Neural progenitor cell (in vitro differentiated cells): ENCODE results near the gene CD80. TPM values are rescaled to one million over a fixed set of nuclear protein-coding genes. Genes with fewer than 3 reads are reported as not detected.
A peak's percentile ranks its signal among the peaks of the same experiment; 100 is the strongest.

Source experiments
- DNase-seq: peaks from one replicate; pipeline ENCODE4 v3.0.0-alpha.2; 2016; ENCODE audit warnings: low spot score
- H2AFZ ChIP-seq: fragments of 200-600 bp; sonication (generic); replicated peaks from 2 replicates; pipeline ENCODE4 v1.6.1; 2016; ENCODE audit warnings: antibody characterized with exemption
- H3F3A ChIP-seq: fragments of 200-600 bp; sonication (generic); 2 replicates; pipeline ENCODE4 v1.6.1; 2016; ENCODE audit warnings: antibody characterized with exemption, low read depth
- H3K27ac ChIP-seq: fragments of 200-600 bp; sonication (generic); 2 replicates; pipeline ENCODE4 v1.5.1; 2016; ENCODE audit warnings: mild to moderate bottlenecking
- H3K27me3 ChIP-seq: fragments of 200-600 bp; sonication (generic); 2 replicates; pipeline ENCODE4 v1.6.1; 2016; ENCODE audit warnings: mild to moderate bottlenecking, moderate library complexity
- H3K36me3 ChIP-seq: fragments of 200-600 bp; sonication (generic); 2 replicates; pipeline ENCODE4 v1.5.1; 2016
- H3K4me1 ChIP-seq: fragments of 200-600 bp; sonication (generic); 2 replicates; pipeline ENCODE4 v1.6.1; 2016; ENCODE audit warnings: mixed run types
- H3K4me2 ChIP-seq: fragments of 200-600 bp; sonication (generic); 2 replicates; pipeline ENCODE4 v1.6.1; 2016
- H3K4me3 ChIP-seq: fragments of 200-600 bp; sonication (generic); 2 replicates; pipeline ENCODE4 v1.5.1; 2016
- H3K79me2 ChIP-seq: fragments of 200-600 bp; sonication (generic); 2 replicates; pipeline ENCODE4 v1.6.1; 2016; ENCODE audit warnings: low read depth
- H3K9ac ChIP-seq: fragments of 200-600 bp; sonication (generic); 2 replicates; pipeline ENCODE4 v1.6.1; 2016
- H3K9me3 ChIP-seq: fragments of 200-600 bp; sonication (generic); 2 replicates; pipeline ENCODE4 v1.5.1; 2016; ENCODE audit warnings: low read depth
- H4K20me1 ChIP-seq: fragments of 200-600 bp; sonication (generic); 2 replicates; pipeline ENCODE4 v1.6.1; 2016; ENCODE audit warnings: low read depth
- H3K27ac Mint-ChIP-seq: 3 replicates; pipeline ENCODE4 v1.8.0; 2021; ENCODE audit warnings: mixed read lengths
- H3K27me3 Mint-ChIP-seq: 2 replicates; pipeline ENCODE4 v1.8.0; 2022; ENCODE audit warnings: low read depth, mild to moderate bottlenecking, inconsistent platforms, moderate library complexity, mixed read lengths; ENCODE audit not compliant: insufficient read depth
- H3K36me3 Mint-ChIP-seq: 3 replicates; pipeline ENCODE4 v1.8.0; 2021; ENCODE audit warnings: mixed read lengths
- H3K4me1 Mint-ChIP-seq: 3 replicates; pipeline ENCODE4 v1.8.0; 2021; ENCODE audit warnings: mixed read lengths
- H3K4me3 Mint-ChIP-seq: 3 replicates; pipeline ENCODE4 v1.8.0; 2021; ENCODE audit warnings: mild to moderate bottlenecking, moderate library complexity, mixed read lengths
- H3K9me3 Mint-ChIP-seq: 3 replicates; pipeline ENCODE4 v1.8.0; 2020; ENCODE audit warnings: mixed read lengths
- EZH2 ChIP-seq: fragments of 200-600 bp; sonication (generic); IDR thresholded peaks from 2 replicates; pipeline ENCODE4 v1.6.1; 2017; ENCODE audit warnings: antibody characterized with exemption, mild to moderate bottlenecking, moderate library complexity
- EZH2phosphoT487 ChIP-seq: fragments of 200-600 bp; sonication (generic); IDR thresholded peaks from 2 replicates; pipeline ENCODE4 v1.6.1; 2017; ENCODE audit warnings: antibody characterized with exemption
- total RNA-seq: library from RNA; depleted of rRNA; stranded (reverse); fragments of >200 nt; gene quantifications from 2 replicates; pipeline ENCODE4 v1.2.3, GENCODE V29; 2015; ENCODE audit warnings: low replicate concordance
- TF ChIP-seq, protein P1 (sequence below): fragments of 200-600 bp; sonication (generic); IDR thresholded peaks from 2 replicates; pipeline ENCODE4 v1.5.1; 2017; ENCODE audit warnings: antibody characterized with exemption, mild to moderate bottlenecking

The CD80 gene
- total RNA-seq, 1 donor from 2014 or later, result 0.30 TPM

DNA sequence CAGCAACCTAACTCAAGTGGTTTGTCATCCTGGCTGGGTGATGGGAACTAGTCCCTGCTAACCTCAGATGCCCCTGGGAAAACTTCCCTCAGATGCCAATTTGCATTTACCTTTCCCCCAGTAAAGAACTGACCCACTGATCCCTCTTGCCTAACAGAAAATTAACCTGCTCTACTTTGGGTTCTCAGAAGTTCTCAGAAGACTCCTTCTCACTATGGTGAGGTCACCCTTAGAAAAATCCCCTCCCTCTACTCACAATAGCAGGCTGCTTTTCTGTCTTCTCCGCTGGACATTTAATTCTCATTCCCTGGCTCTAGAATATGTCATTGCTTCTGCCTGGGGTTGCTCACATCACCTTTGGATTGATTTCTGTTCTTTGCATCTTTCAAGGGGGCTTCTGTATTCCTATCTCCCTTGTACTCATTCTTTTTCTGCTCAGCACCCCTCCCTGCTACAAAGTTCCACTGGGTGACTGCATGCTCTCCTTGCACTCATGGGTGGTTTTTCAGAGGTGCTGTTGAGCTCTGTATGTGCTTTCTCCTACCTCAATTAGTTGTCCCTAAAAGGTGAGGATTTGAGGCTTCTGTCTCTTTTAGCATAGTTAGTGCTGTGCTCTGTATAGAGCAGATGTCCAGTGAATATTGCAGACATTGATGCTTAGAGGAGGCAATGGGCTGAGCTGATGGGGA is 39.1 kb upstream of the CD80 start:
- Histone ChIP-seq H3K9ac (no peak overlapping the region), H3K27me3 (no peaks in the 10 kb centered on the region), H2AFZ (no peak overlapping the region), H3F3A (no peaks in the 10 kb centered on the region), H3K4me2 (no peak overlapping the region), H3K9me3 (no peaks in the 10 kb centered on the region), H3K4me3 (no peak overlapping the region), H4K20me1 (no peaks in the 10 kb centered on the region), H3K4me1 (peaks cover 4% of the 10 kb centered on the region), H3K27ac (no peak overlapping the region), H3K79me2 (no peaks in the 10 kb centered on the region), H3K36me3 (no peaks in the 10 kb centered on the region)
- DNase-seq, result no peak
- Mint-ChIP-seq H3K36me3 (no peaks in the 10 kb centered on the region), H3K27ac (no peak overlapping the region), H3K4me3 (no peak overlapping the region), H3K4me1 (no peaks in the 10 kb centered on the region), H3K27me3 (peaks cover 5% of the 10 kb centered on the region), H3K9me3 (no peaks in the 10 kb centered on the region)
- TF ChIP-seq EZH2, result no peak
- TF ChIP-seq, protein P1, sequence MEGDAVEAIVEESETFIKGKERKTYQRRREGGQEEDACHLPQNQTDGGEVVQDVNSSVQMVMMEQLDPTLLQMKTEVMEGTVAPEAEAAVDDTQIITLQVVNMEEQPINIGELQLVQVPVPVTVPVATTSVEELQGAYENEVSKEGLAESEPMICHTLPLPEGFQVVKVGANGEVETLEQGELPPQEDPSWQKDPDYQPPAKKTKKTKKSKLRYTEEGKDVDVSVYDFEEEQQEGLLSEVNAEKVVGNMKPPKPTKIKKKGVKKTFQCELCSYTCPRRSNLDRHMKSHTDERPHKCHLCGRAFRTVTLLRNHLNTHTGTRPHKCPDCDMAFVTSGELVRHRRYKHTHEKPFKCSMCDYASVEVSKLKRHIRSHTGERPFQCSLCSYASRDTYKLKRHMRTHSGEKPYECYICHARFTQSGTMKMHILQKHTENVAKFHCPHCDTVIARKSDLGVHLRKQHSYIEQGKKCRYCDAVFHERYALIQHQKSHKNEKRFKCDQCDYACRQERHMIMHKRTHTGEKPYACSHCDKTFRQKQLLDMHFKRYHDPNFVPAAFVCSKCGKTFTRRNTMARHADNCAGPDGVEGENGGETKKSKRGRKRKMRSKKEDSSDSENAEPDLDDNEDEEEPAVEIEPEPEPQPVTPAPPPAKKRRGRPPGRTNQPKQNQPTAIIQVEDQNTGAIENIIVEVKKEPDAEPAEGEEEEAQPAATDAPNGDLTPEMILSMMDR, result no peak
- no peak for TF ChIP-seq EZH2phosphoT487

DNA sequence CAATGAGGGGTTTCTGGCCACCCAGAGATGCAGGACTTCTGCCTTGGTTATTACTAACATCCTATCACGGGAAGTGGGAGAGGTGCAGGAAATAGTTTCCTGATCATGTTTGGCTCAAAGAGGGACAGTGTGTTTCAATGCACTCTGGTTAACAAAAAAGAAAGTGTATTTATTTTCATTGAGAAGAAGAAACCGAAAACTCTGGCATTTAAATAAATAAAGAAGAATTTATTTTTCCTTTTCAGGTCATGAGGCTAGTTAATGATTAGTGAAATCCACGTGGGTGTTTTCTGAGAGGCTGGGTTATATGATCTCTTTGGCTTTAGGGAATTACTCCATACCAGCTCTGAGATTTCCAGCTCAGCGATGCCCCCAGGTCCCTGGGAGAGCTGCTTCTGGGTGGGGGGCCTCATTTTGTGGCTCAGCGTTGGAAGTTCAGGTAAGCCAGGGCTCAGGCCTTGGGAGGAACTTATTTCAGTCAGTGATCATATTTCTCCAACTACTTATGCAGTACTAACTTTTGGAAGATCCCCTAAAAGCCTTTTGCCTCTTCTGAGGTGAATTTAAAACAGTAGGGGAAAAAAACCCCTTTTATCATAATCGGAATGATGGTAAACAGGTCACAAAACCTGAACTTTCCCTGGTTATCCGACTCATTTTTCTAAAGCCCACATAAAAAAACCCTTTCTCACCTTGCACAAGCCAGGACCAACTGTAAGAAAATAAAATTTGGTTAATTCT is 38.3 kb upstream of the CD80 start, which contains the start of gene PLA1A:
Gene PLA1A (plus strand): TSS at position 338 of the 741 bp plus-strand sequence. CDS start 29 bp downstream, at position 367.
- H3K4me3 Mint-ChIP-seq, result no peak within 1 kb of the TSS

GRCh38 chr3:119596398-119596797 is 37.0 kb upstream of the CD80 start:
- Mint-ChIP-seq H3K4me1 (no peaks in the 10 kb centered on the region), H3K36me3 (no peaks in the 10 kb centered on the region), H3K4me3 (no peak overlapping the region), H3K9me3 (peaks cover 2% of the 10 kb centered on the region), H3K27me3 (peaks cover 4% of the 10 kb centered on the region), H3K27ac (no peak overlapping the region)
- Histone ChIP-seq H3K4me2 (no peak overlapping the region), H3K27me3 (no peaks in the 10 kb centered on the region), H3K9me3 (no peaks in the 10 kb centered on the region), H3K36me3 (no peaks in the 10 kb centered on the region), H2AFZ (peak overlapping the region; percentile 39), H3K4me1 (peaks cover 4% of the 10 kb centered on the region), H4K20me1 (no peaks in the 10 kb centered on the region), H3K27ac (no peak overlapping the region), H3K9ac (no peak overlapping the region), H3K79me2 (no peaks in the 10 kb centered on the region), H3K4me3 (no peak overlapping the region), H3F3A (no peaks in the 10 kb centered on the region)
- TF ChIP-seq EZH2phosphoT487 (no peak), EZH2 (no peak)
- TF ChIP-seq, protein P1, result no peak
- DNase-seq, result no peak

More for the DNA sequence above, 38.3 kb upstream of the CD80 start, which contains the start of gene PLA1A:
- Histone ChIP-seq H2AFZ (no peak within 1 kb of the TSS), H3K4me3 (no peak within 1 kb of the TSS), H3K79me2 (no peaks in the 10 kb centered on the region), H3K4me2 (no peak within 1 kb of the TSS), H3K27ac (no peak within 1 kb of the TSS), H3K9me3 (no peaks in the 10 kb centered on the region), H3K36me3 (no peaks in the 10 kb centered on the region), H3F3A (no peaks in the 10 kb centered on the region), H3K9ac (no peak within 1 kb of the TSS), H4K20me1 (no peaks in the 10 kb centered on the region), H3K27me3 (no peaks in the 10 kb centered on the region), H3K4me1 (peaks cover 4% of the 10 kb centered on the region)
- no peaks in the 10 kb centered on the region for H3K9me3 Mint-ChIP-seq
- H3K27me3 Mint-ChIP-seq, result peaks cover 4% of the 10 kb centered on the region
- H3K4me1 Mint-ChIP-seq, result no peaks in the 10 kb centered on the region
- H3K36me3 Mint-ChIP-seq, result no peaks in the 10 kb centered on the region
- no peak for TF ChIP-seq EZH2phosphoT487
- TF ChIP-seq, protein P1, result no peak
- TF ChIP-seq EZH2, result no peak
- DNase-seq, result no peak
- H3K27ac Mint-ChIP-seq, result no peak within 1 kb of the TSS
